Fibroblast of the aortic adventitia (primary cell): ENCODE data around the gene NASP. TPM values are rescaled to one million over a fixed set of nuclear protein-coding genes. Genes with fewer than 3 reads are reported as not detected.
"Not testable (repeated sequence)": the region's sequence is repeated elsewhere in the genome, so short reads cannot be mapped to it uniquely, and the experiment has no call there.

Source experiments
- DNase-seq: peaks from one replicate; pipeline ENCODE4 v3.0.0-alpha.2; 2010; ENCODE audit warnings: low read depth
- H3K4me3 ChIP-seq: 2 replicates; pipeline ENCODE4 v1.5.1; 2011; ENCODE audit warnings: low read depth, mild to moderate bottlenecking, control low read depth, low read length, moderate library complexity
- CTCF ChIP-seq: IDR thresholded peaks from 2 replicates; pipeline ENCODE4 v1.5.1; 2011; ENCODE audit warnings: mild to moderate bottlenecking, low read length, control low read depth, inconsistent platforms; ENCODE audit not compliant: insufficient read depth
- total RNA-seq: library from RNA; depleted of rRNA; stranded (reverse); fragments of >200 nt; gene quantifications from 2 replicates; pipeline ENCODE4 v1.2.3, GENCODE V29; 2012; ENCODE audit warnings: low replicate concordance

Gene NASP
- total RNA-seq, 1 donor: 57.1 TPM

GRCh38 chr1:45584351-45585109 is 689 bp downstream of the NASP start:
- peak; percentile 7 for TF ChIP-seq CTCF
- peak overlapping the region; percentile 81 for H3K4me3 ChIP-seq
- DNase-seq: peak; percentile 81

- H3K4me3 ChIP-seq: peak overlapping the region; percentile 81
- no peak for DNase-seq
- no peak for TF ChIP-seq CTCF
Observed at GRCh38 chr1:45585110-45585426, 1.2 kb downstream of the NASP start.

- peak overlapping the region; percentile 81 for H3K4me3 ChIP-seq
- TF ChIP-seq CTCF: no peak
Observed at GRCh38 chr1:45585496-45586075, 1.7 kb downstream of the NASP start.

GRCh38 chr1:45586769-45587168 is 2.9 kb downstream of the NASP start:
- no peak for DNase-seq
- no peak overlapping the region for H3K4me3 ChIP-seq
- no peak for TF ChIP-seq CTCF

More at GRCh38 chr1:45585496-45586075, 1.7 kb downstream of the NASP start:
- no peak for DNase-seq

GRCh38 chr1:45589861-45590260 is 6.0 kb downstream of the NASP start:
- no peak for TF ChIP-seq CTCF
- DNase-seq: no peak
- no peak overlapping the region for H3K4me3 ChIP-seq

- no peak overlapping the region for H3K4me3 ChIP-seq
- DNase-seq: no peak
Observed at GRCh38 chr1:45594412-45594811, 10.6 kb downstream of the NASP start.

GRCh38 chr1:45596765-45597164 is 12.9 kb downstream of the NASP start:
- not testable (repeated sequence) for DNase-seq, H3K4me3 ChIP-seq

More at GRCh38 chr1:45594412-45594811, 10.6 kb downstream of the NASP start:
- TF ChIP-seq CTCF: no peak
